ENCODE data around the gene LYSET. TPM values are rescaled to one million over a fixed set of nuclear protein-coding genes. Genes with fewer than 3 reads are reported as not detected.
"Not testable (repeated sequence)": the region's sequence is repeated elsewhere in the genome, so short reads cannot be mapped to it uniquely, and the experiment has no call there.

LYSET gene
- total and polyA plus RNA-seq, 9 of the 15 experiments (the other 6 are each of a cell fraction or from before 2014, with no cell fraction given), result 7.6 to 36.6 (median 15.9) TPM

DNA sequence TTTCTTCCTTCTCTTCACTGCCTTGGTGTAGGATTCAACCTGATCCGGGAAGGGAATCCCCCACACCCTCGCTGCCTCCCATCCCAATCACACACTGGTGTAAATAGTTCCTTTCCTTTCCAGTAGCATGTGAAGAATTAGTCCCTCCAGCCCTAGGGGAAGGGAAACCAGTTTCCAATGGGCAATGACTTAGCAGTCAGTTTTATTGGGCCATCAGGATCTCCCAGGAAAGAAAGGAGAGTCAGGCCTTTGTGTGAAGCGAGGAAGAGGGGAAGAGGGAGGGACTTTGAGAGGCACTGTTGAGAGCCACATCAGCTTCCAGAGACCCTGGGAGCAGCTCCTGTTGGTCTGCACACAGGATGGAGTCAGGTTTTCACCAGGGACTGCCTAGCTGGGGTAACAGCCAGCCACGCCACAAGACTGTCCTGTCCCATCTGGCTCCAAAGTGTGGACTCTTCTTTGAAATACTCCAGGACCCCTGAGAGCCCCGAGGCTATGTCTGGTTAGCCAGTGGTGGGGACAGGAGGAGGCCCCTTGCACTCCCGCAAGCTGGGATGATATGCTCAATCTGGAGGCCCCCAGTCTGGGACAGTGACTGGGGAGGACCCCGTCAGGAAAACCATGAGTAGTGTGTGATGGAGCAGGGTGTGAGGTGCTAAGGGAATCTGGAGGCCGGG is 28.3 kb upstream of the LYSET start:
- Histone ChIP-seq H3K4me2 (ENCODE audit: insufficient read depth, low read length) (no peak overlapping the region), H3K9ac (ENCODE audit: insufficient read depth in 1 of 2, low read depth in 2 of 2, low read length in 2 of 2) (no peak overlapping the region), H3K27ac (ENCODE audit: extremely low read depth, low read depth, low read length) (no peak overlapping the region), H3K27me3 (ENCODE audit: control insufficient read depth in 2 of 2, insufficient read depth in 2 of 2, low read length in 2 of 2) (no peaks in the 10 kb centered on the region), H3K79me2 (ENCODE audit: control insufficient read depth, insufficient read depth, low read length) (no peaks in the 10 kb centered on the region), H4K20me1 (replicated peaks; ENCODE audit: control insufficient read depth, insufficient read depth, low read length) (no peaks in the 10 kb centered on the region), H2AFZ (ENCODE audit: low read depth, low read length) (no peak overlapping the region), H3K4me1 (replicated peaks in 1 of 2; ENCODE audit: control insufficient read depth in 2 of 2, insufficient read depth in 2 of 2, low read length in 2 of 2) (no peaks in the 10 kb centered on the region; a peak in 1 of 5 replicates), H3K4me3 (no peak overlapping the region), H3K9me3 (replicated peaks; ENCODE audit: control insufficient read depth, insufficient read depth, low read depth, low read length) (no peaks in the 10 kb centered on the region), H3K36me3 (ENCODE audit: control insufficient read depth, insufficient read depth, low read length) (no peaks in the 10 kb centered on the region), H3K9me1 (ENCODE audit: control insufficient read depth, insufficient read depth, low read length) (no peaks in the 10 kb centered on the region)
- TF ChIP-seq SP2 (IDR thresholded peaks at IDR 0.05; ENCODE audit: extremely low read depth, low read depth, low read length, poor library complexity, severe bottlenecking) (no peak), TRIM28 (IDR thresholded peaks at IDR 0.05) (no peak), NCOA2 (IDR thresholded peaks at IDR 0.05; ENCODE audit: partially characterized antibody in 2 of 2) (no peak), SNRNP70 (optimal IDR thresholded peaks at IDR 0.05; ENCODE audit: low read depth, low read length) (no peak), POLR2G (IDR thresholded peaks at IDR 0.05; ENCODE audit: low read depth, low read length) (no peak)
- TF ChIP-seq, protein P1, sequence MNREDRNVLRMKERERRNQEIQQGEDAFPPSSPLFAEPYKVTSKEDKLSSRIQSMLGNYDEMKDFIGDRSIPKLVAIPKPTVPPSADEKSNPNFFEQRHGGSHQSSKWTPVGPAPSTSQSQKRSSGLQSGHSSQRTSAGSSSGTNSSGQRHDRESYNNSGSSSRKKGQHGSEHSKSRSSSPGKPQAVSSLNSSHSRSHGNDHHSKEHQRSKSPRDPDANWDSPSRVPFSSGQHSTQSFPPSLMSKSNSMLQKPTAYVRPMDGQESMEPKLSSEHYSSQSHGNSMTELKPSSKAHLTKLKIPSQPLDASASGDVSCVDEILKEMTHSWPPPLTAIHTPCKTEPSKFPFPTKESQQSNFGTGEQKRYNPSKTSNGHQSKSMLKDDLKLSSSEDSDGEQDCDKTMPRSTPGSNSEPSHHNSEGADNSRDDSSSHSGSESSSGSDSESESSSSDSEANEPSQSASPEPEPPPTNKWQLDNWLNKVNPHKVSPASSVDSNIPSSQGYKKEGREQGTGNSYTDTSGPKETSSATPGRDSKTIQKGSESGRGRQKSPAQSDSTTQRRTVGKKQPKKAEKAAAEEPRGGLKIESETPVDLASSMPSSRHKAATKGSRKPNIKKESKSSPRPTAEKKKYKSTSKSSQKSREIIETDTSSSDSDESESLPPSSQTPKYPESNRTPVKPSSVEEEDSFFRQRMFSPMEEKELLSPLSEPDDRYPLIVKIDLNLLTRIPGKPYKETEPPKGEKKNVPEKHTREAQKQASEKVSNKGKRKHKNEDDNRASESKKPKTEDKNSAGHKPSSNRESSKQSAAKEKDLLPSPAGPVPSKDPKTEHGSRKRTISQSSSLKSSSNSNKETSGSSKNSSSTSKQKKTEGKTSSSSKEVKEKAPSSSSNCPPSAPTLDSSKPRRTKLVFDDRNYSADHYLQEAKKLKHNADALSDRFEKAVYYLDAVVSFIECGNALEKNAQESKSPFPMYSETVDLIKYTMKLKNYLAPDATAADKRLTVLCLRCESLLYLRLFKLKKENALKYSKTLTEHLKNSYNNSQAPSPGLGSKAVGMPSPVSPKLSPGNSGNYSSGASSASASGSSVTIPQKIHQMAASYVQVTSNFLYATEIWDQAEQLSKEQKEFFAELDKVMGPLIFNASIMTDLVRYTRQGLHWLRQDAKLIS (CRISPR knock-in tag; IDR thresholded peaks at IDR 0.05), result no peak
- TF ChIP-seq, protein P2, sequence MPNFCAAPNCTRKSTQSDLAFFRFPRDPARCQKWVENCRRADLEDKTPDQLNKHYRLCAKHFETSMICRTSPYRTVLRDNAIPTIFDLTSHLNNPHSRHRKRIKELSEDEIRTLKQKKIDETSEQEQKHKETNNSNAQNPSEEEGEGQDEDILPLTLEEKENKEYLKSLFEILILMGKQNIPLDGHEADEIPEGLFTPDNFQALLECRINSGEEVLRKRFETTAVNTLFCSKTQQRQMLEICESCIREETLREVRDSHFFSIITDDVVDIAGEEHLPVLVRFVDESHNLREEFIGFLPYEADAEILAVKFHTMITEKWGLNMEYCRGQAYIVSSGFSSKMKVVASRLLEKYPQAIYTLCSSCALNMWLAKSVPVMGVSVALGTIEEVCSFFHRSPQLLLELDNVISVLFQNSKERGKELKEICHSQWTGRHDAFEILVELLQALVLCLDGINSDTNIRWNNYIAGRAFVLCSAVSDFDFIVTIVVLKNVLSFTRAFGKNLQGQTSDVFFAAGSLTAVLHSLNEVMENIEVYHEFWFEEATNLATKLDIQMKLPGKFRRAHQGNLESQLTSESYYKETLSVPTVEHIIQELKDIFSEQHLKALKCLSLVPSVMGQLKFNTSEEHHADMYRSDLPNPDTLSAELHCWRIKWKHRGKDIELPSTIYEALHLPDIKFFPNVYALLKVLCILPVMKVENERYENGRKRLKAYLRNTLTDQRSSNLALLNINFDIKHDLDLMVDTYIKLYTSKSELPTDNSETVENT (CRISPR knock-in tag; IDR thresholded peaks at IDR 0.05), result no peak
- no TSS peak for BruUV-seq (replicated peaks)
- in situ Hi-C loops (cut with MboI) (no loop called here), intact Hi-C loops (cut with micrococcal nuclease) (no loop called here)
- FAIRE-seq (no peak), ATAC-seq (peak; percentile 31), DNase-seq (ENCODE audit: extremely low read depth in 1 of 4, low spot score in 3 of 4) (no peak)
- CTCF ChIA-PET (ENCODE audit: low intra/inter-chr PET ratio), result no interaction called here
- POLR2A ChIA-PET, result interaction anchor here (0.6 kb wide), 1 partner anchor 11 kb away, joined by 3 read pairs; no protein-coding TSS in a partner anchor
- 9% methylated on average over 4 of the region's 8 CpGs for WGBS (ENCODE audit: insufficient coverage, low coverage, missing lambda C conversion rate)

DNA sequence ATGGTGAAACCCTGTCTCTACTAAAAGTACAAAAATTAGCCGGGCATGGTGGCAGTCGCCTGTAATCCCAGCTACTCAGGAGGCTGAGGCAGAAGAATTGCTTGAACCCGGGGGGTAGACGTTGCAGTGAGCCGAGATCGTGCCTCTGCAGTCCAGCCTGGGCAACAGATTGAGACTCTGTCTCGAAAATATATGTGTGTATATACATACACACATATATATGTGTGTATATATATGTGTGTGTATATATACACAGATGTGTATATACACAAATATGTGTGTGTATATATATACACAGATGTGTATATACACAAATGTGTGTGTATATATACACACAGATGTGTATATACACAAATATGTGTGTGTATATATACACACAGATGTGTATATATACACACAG is 26.8 kb upstream of the LYSET start:
- CTCF ChIA-PET (ENCODE audit: low intra/inter-chr PET ratio); FAIRE-seq; H2AFZ ChIP-seq (ENCODE audit: low read depth, low read length); H3K27ac ChIP-seq (ENCODE audit: extremely low read depth, low read depth, low read length); H3K4me2 ChIP-seq (ENCODE audit: insufficient read depth, low read length); H3K9me3 ChIP-seq (replicated peaks; ENCODE audit: control insufficient read depth, insufficient read depth, low read depth, low read length); POLR2A ChIA-PET; ATAC-seq; H3K9me1 ChIP-seq (ENCODE audit: control insufficient read depth, insufficient read depth, low read length); DNase-seq (ENCODE audit: extremely low read depth in 1 of 4, low spot score in 3 of 4); H4K20me1 ChIP-seq (replicated peaks; ENCODE audit: control insufficient read depth, insufficient read depth, low read length); H3K79me2 ChIP-seq (ENCODE audit: control insufficient read depth, insufficient read depth, low read length); H3K9ac ChIP-seq (ENCODE audit: insufficient read depth in 1 of 2, low read depth in 2 of 2, low read length in 2 of 2); intact Hi-C loops (cut with micrococcal nuclease); H3K27me3 ChIP-seq (ENCODE audit: control insufficient read depth in 2 of 2, insufficient read depth in 2 of 2, low read length in 2 of 2); BruUV-seq (replicated peaks); in situ Hi-C loops (cut with MboI); H3K4me3 ChIP-seq; H3K4me1 ChIP-seq (replicated peaks in 1 of 2; ENCODE audit: control insufficient read depth in 2 of 2, insufficient read depth in 2 of 2, low read length in 2 of 2); H3K36me3 ChIP-seq (ENCODE audit: control insufficient read depth, insufficient read depth, low read length): not testable (repeated sequence)
- 20% methylated on average over 1 of the region's 7 CpGs for WGBS (ENCODE audit: insufficient coverage, low coverage, missing lambda C conversion rate)

Data from K562 (cell line).